Testis (tissue), 3 donors: ENCODE measurements around the gene SMYD3. TPM values are rescaled to one million over a fixed set of nuclear protein-coding genes. Genes with fewer than 3 reads are reported as not detected.

Experiments used
- DNase-seq: peaks from one replicate; pipeline ENCODE4 v3.0.0-alpha.2; 2019
- H3K27ac ChIP-seq, 2 donors: fragments of 200-600 bp; sonication (generic); one replicate each; pipeline ENCODE4 v1.5.1; 2019
- H3K27me3 ChIP-seq: fragments of 200-600 bp; sonication (generic); one replicate; pipeline ENCODE4 v1.5.1; 2019
- H3K36me3 ChIP-seq: fragments of 200-600 bp; sonication (generic); one replicate; pipeline ENCODE4 v1.5.1; 2017; ENCODE audit warnings: low read depth; ENCODE audit errors: missing control alignments
- H3K4me1 ChIP-seq: fragments of 200-600 bp; sonication (generic); one replicate; pipeline ENCODE4 v1.5.1; 2019
- H3K4me3 ChIP-seq, 2 donors: fragments of 200-600 bp; sonication (generic); one replicate each; pipeline ENCODE4 v1.5.1; 2017 to 2019
- H3K9me3 ChIP-seq: fragments of 200-600 bp; sonication (generic); one replicate; pipeline ENCODE4 v1.5.1; 2017
- CTCF ChIP-seq, 3 experiments: fragments of 450-650 bp in 2 of 3; fragments of 200-600 bp in 1 of 3; sonication (generic) in 1 of 3; IDR thresholded peaks; one replicate each; pipeline ENCODE4 v1.5.1; 2016 to 2019; ENCODE audit warnings: antibody characterized with exemption in 3 of 3, mild to moderate bottlenecking in 2 of 3, moderate library complexity in 1 of 3
- POLR2A ChIP-seq: fragments of 450-650 bp; IDR thresholded peaks from one replicate; pipeline ENCODE4 v1.6.1; 2017; ENCODE audit warnings: antibody characterized with exemption, mild to moderate bottlenecking, moderate library complexity
- WGBS, 2 donors: methylation state at CpG; one replicate each; pipeline ENCODE4 v1.1.5; 2018; 5-methylcytosine and 5-hydroxymethylcytosine counted together
- intact Hi-C: fragments of 100-400 bp; cut with DNase I; formaldehyde crosslinking; loops from one replicate; pipeline ENCODE4 v1.15.1; 2023; ENCODE audit warnings: low total_unique reads
- polyA plus RNA-seq: library from polyadenylated mRNA; stranded (reverse); fragments of 350-450 nt; fragmentation: Illumina TruSeq; extraction: RNeasy Lipid Tissue Mini Kit (QIAGEN cat#74804); gene quantifications from one replicate; pipeline ENCODE4 v1.2.3, GENCODE V29; 2014; ENCODE audit warnings: low read depth, low replicate concordance; ENCODE audit not compliant: insufficient read depth
- total RNA-seq, 2 donors: library from RNA; depleted of rRNA; stranded (reverse); fragments of >200 nt; gene quantifications; one replicate each; pipeline ENCODE4 v1.2.3, GENCODE V29; 2016

The SMYD3 gene
- total and polyA plus RNA-seq, 3 donors from 2014 or later: 23.0 to 38.8 (median 38.7) TPM

GRCh38 chr1:246210756-246211155, 296.3 kb downstream of the SMYD3 start:
- intact Hi-C loops: no loop called here

GRCh38 chr1:246208105-246208504, 299.0 kb downstream of the SMYD3 start:
- TF ChIP-seq CTCF (IDR thresholded peaks at IDR 0.05) (no peak), POLR2A (no peak)
- no peak for DNase-seq
- no peak overlapping the region for H3K27ac ChIP-seq
- no peaks in the 10 kb centered on the region for H3K4me1 ChIP-seq
- H3K9me3 ChIP-seq: no peaks in the 10 kb centered on the region
- WGBS, 2 donors: 90 to 95% methylated on average over 2 of the region's 2 CpGs
- intact Hi-C loops: no loop called here
- no peaks in the 10 kb centered on the region for H3K27me3 ChIP-seq
- no peak overlapping the region for H3K4me3 ChIP-seq
- no peaks in the 10 kb centered on the region for H3K36me3 ChIP-seq

More at GRCh38 chr1:246210756-246211155, 296.3 kb downstream of the SMYD3 start:
- no peak for DNase-seq
- no peak overlapping the region for H3K27ac ChIP-seq
- TF ChIP-seq CTCF (IDR thresholded peaks at IDR 0.05): no peak
- TF ChIP-seq POLR2A: no peak
- no peaks in the 10 kb centered on the region for H3K9me3 ChIP-seq
- no peak overlapping the region for H3K4me3 ChIP-seq
- H3K4me1 ChIP-seq: no peaks in the 10 kb centered on the region
- WGBS, 2 donors: 84 to 87% methylated on average over 10 of the region's 10 CpGs
- no peaks in the 10 kb centered on the region for H3K27me3 ChIP-seq
- H3K36me3 ChIP-seq: no peaks in the 10 kb centered on the region

- DNase-seq: no peak
- Histone ChIP-seq H3K27ac (no peak overlapping the region), H3K9me3 (no peaks in the 10 kb centered on the region), H3K36me3 (no peaks in the 10 kb centered on the region), H3K4me3 (no peak overlapping the region), H3K27me3 (no peaks in the 10 kb centered on the region), H3K4me1 (no peaks in the 10 kb centered on the region)
- TF ChIP-seq POLR2A: no peak
- TF ChIP-seq CTCF (IDR thresholded peaks at IDR 0.05): no peak
- intact Hi-C loops: no loop called here
- WGBS, 2 donors: 98 to 100% methylated on average over 6 of the region's 6 CpGs
Measured at GRCh38 chr1:246203180-246203579, 303.9 kb downstream of the SMYD3 start.

- no peaks in the 10 kb centered on the region for H3K36me3 ChIP-seq
- H3K9me3 ChIP-seq: no peaks in the 10 kb centered on the region
- no peak overlapping the region for H3K4me3 ChIP-seq
- no peak overlapping the region for H3K27ac ChIP-seq
- no peak for TF ChIP-seq CTCF (IDR thresholded peaks at IDR 0.05)
- no peaks in the 10 kb centered on the region for H3K27me3 ChIP-seq
- intact Hi-C loops: no loop called here
- no peak for DNase-seq
- 92 to 93% methylated on average over 4 of the region's 4 CpGs for WGBS, 2 donors
- no peaks in the 10 kb centered on the region for H3K4me1 ChIP-seq
Measured at GRCh38 chr1:246200738-246201137, 306.3 kb downstream of the SMYD3 start.

- no peaks in the 10 kb centered on the region for H3K36me3 ChIP-seq
- TF ChIP-seq POLR2A: no peak
- TF ChIP-seq CTCF (IDR thresholded peaks at IDR 0.05): no peak
- intact Hi-C loops: no loop called here
- H3K4me3 ChIP-seq: no peak overlapping the region
- 92 to 96% methylated on average over 15 of the region's 15 CpGs for WGBS, 2 donors
- no peaks in the 10 kb centered on the region for H3K4me1 ChIP-seq
- H3K27ac ChIP-seq: no peak overlapping the region
- H3K27me3 ChIP-seq: no peaks in the 10 kb centered on the region
- DNase-seq: no peak
- H3K9me3 ChIP-seq: no peaks in the 10 kb centered on the region
Measured at GRCh38 chr1:246200225-246200624, 306.9 kb downstream of the SMYD3 start.
